DND-41 (cell line): ENCODE data around the gene OGFOD2.

Source experiments
- EZH2 ChIP-seq: IDR thresholded peaks from 3 replicates; pipeline ENCODE4 v1.6.1; 2012; ENCODE audit warnings: borderline replicate concordance, low read depth, mild to moderate bottlenecking, moderate library complexity, low read length, inconsistent platforms; ENCODE audit not compliant: severe bottlenecking
- TF ChIP-seq, protein P1 (sequence below): IDR thresholded peaks from 2 replicates; pipeline ENCODE4 v1.5.1; 2012; ENCODE audit warnings: borderline replicate concordance, low read length, moderate library complexity, mild to moderate bottlenecking; ENCODE audit not compliant: poor library complexity, severe bottlenecking; ENCODE audit errors: extremely low read depth

DNA sequence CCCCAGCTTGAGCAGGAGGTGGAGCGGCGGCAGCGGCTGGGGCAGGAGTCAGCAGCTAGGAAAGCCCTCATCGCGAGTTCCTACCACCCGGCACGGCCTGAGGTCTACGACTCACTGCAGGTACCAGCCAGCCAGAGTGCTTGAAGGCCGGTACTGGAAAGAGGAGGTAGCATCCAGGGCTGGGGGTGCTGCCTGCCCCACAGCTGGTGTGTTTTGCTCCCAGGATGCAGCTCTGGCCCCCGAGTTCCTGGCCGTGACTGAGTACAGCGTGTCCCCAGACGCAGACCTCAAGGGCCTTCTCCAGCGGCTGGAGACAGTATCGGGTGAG, 1.6 kb downstream of the OGFOD2 start:
- TF ChIP-seq EZH2 = no peak
- TF ChIP-seq, protein P1, sequence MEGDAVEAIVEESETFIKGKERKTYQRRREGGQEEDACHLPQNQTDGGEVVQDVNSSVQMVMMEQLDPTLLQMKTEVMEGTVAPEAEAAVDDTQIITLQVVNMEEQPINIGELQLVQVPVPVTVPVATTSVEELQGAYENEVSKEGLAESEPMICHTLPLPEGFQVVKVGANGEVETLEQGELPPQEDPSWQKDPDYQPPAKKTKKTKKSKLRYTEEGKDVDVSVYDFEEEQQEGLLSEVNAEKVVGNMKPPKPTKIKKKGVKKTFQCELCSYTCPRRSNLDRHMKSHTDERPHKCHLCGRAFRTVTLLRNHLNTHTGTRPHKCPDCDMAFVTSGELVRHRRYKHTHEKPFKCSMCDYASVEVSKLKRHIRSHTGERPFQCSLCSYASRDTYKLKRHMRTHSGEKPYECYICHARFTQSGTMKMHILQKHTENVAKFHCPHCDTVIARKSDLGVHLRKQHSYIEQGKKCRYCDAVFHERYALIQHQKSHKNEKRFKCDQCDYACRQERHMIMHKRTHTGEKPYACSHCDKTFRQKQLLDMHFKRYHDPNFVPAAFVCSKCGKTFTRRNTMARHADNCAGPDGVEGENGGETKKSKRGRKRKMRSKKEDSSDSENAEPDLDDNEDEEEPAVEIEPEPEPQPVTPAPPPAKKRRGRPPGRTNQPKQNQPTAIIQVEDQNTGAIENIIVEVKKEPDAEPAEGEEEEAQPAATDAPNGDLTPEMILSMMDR = no peak
